ENCODE measurements around the gene APLF.

DNA sequence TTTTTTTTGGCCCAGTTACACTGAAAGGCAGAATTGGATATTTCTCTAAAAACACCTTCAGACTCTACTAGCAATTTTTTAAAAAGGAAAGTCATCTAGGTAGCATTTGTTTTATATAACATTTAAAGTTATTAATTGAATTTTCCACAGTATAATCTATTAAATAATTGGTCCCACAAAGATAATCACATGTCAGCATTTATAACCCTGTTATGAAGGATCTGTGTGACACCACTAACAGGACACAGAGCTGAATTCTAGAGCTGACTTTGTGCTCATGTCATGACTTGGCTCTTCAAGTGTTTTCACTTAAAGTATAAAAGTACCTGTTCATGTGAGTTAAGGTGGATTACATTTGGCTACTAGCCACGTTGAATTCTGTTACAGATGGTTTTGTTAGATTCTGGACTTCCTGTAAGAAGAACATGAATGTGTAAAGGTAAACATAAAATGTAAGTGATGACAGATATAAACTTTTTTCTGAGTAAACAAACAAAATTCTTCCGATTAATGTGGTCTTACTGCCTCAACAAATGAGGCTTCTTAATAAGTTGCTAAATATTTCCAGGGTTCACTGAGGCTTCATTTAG, 106.9 kb downstream of the APLF start:
- TF ChIP-seq, protein P1, sequence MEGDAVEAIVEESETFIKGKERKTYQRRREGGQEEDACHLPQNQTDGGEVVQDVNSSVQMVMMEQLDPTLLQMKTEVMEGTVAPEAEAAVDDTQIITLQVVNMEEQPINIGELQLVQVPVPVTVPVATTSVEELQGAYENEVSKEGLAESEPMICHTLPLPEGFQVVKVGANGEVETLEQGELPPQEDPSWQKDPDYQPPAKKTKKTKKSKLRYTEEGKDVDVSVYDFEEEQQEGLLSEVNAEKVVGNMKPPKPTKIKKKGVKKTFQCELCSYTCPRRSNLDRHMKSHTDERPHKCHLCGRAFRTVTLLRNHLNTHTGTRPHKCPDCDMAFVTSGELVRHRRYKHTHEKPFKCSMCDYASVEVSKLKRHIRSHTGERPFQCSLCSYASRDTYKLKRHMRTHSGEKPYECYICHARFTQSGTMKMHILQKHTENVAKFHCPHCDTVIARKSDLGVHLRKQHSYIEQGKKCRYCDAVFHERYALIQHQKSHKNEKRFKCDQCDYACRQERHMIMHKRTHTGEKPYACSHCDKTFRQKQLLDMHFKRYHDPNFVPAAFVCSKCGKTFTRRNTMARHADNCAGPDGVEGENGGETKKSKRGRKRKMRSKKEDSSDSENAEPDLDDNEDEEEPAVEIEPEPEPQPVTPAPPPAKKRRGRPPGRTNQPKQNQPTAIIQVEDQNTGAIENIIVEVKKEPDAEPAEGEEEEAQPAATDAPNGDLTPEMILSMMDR (IDR thresholded peaks at IDR 0.05; ENCODE audit: low read length) = no peak
- no peak for TF ChIP-seq EZH2 (IDR thresholded peaks at IDR 0.05; ENCODE audit: borderline replicate concordance, low read length)
